ENCODE results near the gene GNB1L.

DNA sequence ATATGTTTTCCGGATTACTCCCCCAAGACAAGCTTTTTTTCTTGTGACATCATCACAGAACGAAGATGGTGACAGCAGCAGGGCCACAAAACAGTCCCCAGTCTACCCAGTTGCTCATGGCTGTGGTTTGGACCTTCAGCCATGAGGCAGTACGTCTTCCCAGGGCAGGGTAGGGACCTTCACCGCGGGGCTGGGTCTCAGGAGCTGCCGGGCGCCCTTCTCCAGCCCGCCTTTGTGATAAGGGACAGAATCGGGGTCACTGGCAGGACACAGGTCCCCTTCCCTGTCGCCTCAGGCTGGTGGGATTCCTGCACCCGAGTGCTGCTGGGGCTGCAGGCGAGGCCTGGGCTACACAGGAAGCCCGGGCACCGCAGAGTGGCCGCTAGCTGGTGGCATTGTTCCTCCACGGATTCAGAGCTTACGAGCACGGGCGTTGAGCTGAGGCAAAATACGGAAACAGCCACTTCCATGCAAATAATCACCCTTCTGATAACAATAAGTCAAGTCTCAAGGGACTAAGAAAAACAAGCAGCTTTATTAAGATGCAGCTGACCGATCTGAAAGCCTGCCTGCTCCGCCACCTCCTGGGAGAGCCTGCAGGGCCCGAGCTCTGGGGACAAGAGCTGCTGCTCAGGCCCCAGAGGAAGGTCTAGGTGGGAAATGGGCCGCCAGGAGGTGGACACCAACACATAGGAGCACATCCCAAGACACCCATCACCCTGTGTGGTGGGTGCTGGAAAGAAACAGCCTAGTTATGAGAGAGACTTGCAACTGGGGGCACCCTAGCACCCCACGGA is 81.8 kb downstream of the GNB1L start:
- TF ChIP-seq, protein P1, sequence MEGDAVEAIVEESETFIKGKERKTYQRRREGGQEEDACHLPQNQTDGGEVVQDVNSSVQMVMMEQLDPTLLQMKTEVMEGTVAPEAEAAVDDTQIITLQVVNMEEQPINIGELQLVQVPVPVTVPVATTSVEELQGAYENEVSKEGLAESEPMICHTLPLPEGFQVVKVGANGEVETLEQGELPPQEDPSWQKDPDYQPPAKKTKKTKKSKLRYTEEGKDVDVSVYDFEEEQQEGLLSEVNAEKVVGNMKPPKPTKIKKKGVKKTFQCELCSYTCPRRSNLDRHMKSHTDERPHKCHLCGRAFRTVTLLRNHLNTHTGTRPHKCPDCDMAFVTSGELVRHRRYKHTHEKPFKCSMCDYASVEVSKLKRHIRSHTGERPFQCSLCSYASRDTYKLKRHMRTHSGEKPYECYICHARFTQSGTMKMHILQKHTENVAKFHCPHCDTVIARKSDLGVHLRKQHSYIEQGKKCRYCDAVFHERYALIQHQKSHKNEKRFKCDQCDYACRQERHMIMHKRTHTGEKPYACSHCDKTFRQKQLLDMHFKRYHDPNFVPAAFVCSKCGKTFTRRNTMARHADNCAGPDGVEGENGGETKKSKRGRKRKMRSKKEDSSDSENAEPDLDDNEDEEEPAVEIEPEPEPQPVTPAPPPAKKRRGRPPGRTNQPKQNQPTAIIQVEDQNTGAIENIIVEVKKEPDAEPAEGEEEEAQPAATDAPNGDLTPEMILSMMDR (conservative IDR thresholded peaks at IDR 0.05; ENCODE audit: low read depth, low read length): no peak
- TF ChIP-seq EZH2phosphoT487 (IDR thresholded peaks at IDR 0.05; ENCODE audit: borderline replicate concordance, low read length) (no peak), EZH2 (IDR thresholded peaks at IDR 0.05; ENCODE audit: low read length, unreplicated experiment) (no peak)
